ENCODE measurements around the gene TRIM72. TPM values are rescaled to one million over a fixed set of nuclear protein-coding genes. Genes with fewer than 3 reads are reported as not detected.

Gene TRIM72
- total RNA-seq, 4 donors from 2014 or later: 76.7 to 101 (median 97.4) TPM

DNA sequence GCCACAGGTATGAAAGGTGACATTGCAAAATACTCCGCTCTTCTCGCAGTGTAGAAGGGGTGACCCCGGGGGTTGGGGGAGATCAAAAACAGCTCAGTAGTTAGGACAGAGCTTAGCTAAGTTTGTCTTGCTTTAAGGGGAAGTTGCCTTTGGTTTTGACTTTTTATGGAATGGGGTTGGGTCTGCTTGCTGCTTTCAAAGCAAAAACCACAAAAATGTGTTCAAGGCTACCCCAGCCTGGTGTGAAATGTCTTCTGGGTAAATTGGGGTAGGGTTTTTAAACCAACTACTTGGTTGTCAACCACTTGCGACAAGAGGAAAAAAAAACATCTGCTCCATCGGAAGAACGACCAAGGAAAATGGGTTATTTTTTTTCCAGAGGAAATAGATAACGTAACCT lies 27.7 kb upstream of the TRIM72 start:
- no peaks in the 10 kb centered on the region for H3K27me3 ChIP-seq
- no peaks in the 10 kb centered on the region for H3K9me3 ChIP-seq
- ATAC-seq (no peak), DNase-seq (no peak)
- TF ChIP-seq POLR2A (IDR thresholded peaks at IDR 0.05): no peak
- TF ChIP-seq, protein P1, sequence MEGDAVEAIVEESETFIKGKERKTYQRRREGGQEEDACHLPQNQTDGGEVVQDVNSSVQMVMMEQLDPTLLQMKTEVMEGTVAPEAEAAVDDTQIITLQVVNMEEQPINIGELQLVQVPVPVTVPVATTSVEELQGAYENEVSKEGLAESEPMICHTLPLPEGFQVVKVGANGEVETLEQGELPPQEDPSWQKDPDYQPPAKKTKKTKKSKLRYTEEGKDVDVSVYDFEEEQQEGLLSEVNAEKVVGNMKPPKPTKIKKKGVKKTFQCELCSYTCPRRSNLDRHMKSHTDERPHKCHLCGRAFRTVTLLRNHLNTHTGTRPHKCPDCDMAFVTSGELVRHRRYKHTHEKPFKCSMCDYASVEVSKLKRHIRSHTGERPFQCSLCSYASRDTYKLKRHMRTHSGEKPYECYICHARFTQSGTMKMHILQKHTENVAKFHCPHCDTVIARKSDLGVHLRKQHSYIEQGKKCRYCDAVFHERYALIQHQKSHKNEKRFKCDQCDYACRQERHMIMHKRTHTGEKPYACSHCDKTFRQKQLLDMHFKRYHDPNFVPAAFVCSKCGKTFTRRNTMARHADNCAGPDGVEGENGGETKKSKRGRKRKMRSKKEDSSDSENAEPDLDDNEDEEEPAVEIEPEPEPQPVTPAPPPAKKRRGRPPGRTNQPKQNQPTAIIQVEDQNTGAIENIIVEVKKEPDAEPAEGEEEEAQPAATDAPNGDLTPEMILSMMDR (IDR thresholded peaks at IDR 0.05 in 4 of 5, conservative IDR thresholded peaks at IDR 0.05 in 1 of 5): no peak
- intact Hi-C loops (cut with DNase I; ENCODE audit: low total_unique reads) (no loop called here), in situ Hi-C loops (cut with MboI; ENCODE audit: low sequenced_read_pairs in 4 of 4) (loop anchor here in 2 of 4 donors (10.0 to 25.0 kb wide), 2 partner anchors 259 to 676 kb away; partner anchors contain the start of genes ZNF267 (in 2 of the 2) and ZNF843 (in 1 of the 2))
- peaks cover 32 to 43% of the 10 kb centered on the region in 2 donors for H3K4me1 ChIP-seq
- H3K4me3 ChIP-seq: no peak overlapping the region
- no peak overlapping the region for H3K27ac ChIP-seq
- H3K36me3 ChIP-seq: peaks cover 2 to 90% of the 10 kb centered on the region in 2 donors

DNA sequence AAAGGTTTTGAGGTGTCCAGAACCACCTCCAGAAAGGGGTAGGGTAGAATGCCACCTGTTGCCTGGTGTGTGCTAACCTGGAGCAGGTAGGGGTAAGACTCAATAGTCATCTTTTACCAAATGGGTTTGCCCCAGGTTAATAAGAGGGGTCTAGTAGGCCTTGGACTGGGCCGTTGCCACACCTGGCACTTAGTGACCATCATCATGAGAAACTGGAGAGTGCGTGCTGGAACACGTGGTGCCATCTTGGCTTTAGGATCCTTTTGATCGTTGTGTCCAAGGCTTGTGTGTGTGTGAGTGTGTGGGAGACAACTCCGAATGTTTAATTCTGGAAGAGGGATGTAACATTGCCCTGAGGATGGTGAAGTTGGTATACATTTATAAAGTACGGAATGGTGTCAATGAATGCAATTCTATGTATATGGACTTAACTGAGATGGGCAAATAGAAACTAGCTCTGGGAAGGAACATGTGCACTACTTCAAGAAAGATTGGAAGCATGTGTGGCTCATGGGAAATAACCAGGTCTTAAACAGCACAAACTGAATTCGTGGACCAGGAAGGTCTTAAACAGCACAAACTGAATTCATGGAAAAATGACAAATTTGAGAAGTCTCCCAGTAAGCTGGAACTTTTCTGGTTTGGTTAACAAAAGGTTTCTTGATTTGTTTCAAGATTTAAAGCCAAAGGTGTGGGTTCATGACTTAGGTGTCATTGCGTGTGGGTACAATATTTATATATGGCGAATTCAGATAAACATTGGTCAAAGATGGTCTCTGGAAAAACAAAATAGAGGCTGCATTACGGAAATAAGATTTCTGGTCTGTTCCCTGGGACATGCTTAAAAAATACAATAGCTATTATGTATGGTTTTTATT lies 26.8 kb upstream of the TRIM72 start:
- intact Hi-C loops (cut with DNase I; ENCODE audit: low total_unique reads): no loop called here
- Histone ChIP-seq H3K9me3 (no peaks in the 10 kb centered on the region), H3K4me3 (no peak overlapping the region), H3K4me1 (peaks cover 22 to 34% of the 10 kb centered on the region in 2 donors), H3K27me3 (no peaks in the 10 kb centered on the region), H3K27ac (peak overlapping the region in 1 of 4 donors; percentile 38), H3K36me3 (peaks cover 2 to 100% of the 10 kb centered on the region in 2 donors)
- DNase-seq (no peak), ATAC-seq (no peak)
- in situ Hi-C loops (cut with MboI; ENCODE audit: low sequenced_read_pairs in 4 of 4): loop anchor here in 2 of 4 donors (10.0 to 25.0 kb wide), 2 partner anchors 258 to 675 kb away; partner anchors contain the start of genes ZNF267 (in 2 of the 2) and ZNF843 (in 1 of the 2)
- TF ChIP-seq, protein P1 (IDR thresholded peaks at IDR 0.05 in 4 of 5, conservative IDR thresholded peaks at IDR 0.05 in 1 of 5): no peak
- TF ChIP-seq POLR2A (IDR thresholded peaks at IDR 0.05): no peak

DNA sequence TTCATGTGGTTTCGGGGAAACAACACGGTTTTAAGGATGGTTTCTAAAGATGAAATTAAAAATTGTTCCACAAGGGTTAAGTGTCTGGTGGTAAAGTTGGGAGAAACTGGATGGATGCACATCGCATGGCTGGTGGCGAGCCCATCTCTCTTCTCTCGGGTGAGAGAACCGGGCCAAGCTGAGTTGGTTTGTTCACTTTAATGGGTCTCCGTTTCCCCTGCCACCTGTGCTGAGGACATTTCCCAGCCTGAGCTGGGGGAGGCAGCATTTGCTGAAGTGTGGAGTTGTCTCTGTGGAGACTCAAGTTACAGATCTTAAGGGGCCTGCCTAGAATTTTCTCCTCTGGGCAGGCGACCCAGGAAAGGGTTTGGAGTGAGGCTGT lies 26.1 kb upstream of the TRIM72 start:
- no peaks in the 10 kb centered on the region for H3K9me3 ChIP-seq
- intact Hi-C loops (cut with DNase I; ENCODE audit: low total_unique reads): no loop called here
- no peak overlapping the region for H3K4me3 ChIP-seq
- DNase-seq (no peak), ATAC-seq (no peak)
- no peaks in the 10 kb centered on the region for H3K27me3 ChIP-seq
- peaks cover 16 to 27% of the 10 kb centered on the region in 2 donors for H3K4me1 ChIP-seq
- H3K36me3 ChIP-seq: peaks cover 2 to 100% of the 10 kb centered on the region in 2 donors
- in situ Hi-C loops (cut with MboI; ENCODE audit: low sequenced_read_pairs in 4 of 4): loop anchor here in 2 of 4 donors (10.0 to 25.0 kb wide), 2 partner anchors 257 to 675 kb away; partner anchors contain the start of genes ZNF267 (in 2 of the 2) and ZNF843 (in 1 of the 2)
- no peak for TF ChIP-seq POLR2A (IDR thresholded peaks at IDR 0.05)
- TF ChIP-seq, protein P1 (IDR thresholded peaks at IDR 0.05 in 4 of 5, conservative IDR thresholded peaks at IDR 0.05 in 1 of 5): no peak
- peak overlapping the region in 2 of 4 donors; percentile 8 to 17 for H3K27ac ChIP-seq

DNA sequence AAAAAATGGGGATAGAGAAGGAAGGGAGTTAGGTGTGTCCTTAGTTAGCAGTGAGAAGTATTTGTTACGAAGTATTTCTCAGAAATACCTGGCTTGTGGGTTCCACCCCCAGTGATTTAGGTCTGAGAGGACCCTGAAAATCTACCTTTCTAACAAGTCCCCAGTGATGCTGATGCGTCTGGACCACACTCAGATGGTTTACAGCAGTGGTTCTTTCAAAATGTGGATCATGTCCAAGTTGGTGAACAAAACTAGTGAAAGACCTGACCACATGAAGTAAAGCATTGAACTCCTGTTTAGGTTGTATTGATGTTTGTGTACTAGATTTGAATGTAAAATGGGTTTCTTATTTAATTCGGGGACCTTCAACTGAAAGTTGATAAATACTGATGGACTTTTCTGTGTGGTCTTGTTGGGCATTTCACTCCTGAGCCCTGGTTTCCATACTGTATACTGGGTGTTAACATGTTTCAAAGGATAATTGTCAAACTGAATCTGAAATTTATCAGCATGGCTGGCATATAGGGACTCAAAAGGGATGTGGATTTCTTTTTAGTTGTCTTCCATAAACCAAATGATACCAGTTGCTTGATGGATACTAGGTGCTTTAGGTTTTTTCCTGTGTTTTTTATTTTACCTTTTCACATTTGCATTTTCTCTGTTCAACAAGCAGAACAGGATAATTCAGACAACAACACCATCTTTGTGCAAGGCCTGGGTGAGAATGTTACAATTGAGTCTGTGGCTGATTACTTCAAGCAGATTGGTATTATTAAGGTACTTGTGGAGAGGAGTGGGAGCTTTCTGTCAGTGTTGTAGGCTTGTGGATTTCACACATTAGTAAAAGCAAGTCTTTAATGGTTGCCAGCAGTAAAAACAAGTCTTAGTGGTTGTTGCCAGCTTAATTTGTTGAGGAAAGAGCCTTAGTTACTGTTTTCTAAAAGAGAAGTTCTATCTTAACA lies 25.2 kb upstream of the TRIM72 start:
- intact Hi-C loops (cut with DNase I; ENCODE audit: low total_unique reads) (no loop called here), in situ Hi-C loops (cut with MboI; ENCODE audit: low sequenced_read_pairs in 4 of 4) (loop anchor here in 2 of 4 donors (10.0 to 25.0 kb wide), 2 partner anchors 256 to 674 kb away; partner anchors contain the start of genes ZNF267 (in 2 of the 2) and ZNF843 (in 1 of the 2))
- TF ChIP-seq POLR2A (IDR thresholded peaks at IDR 0.05): no peak
- TF ChIP-seq, protein P1 (IDR thresholded peaks at IDR 0.05 in 4 of 5, conservative IDR thresholded peaks at IDR 0.05 in 1 of 5): no peak

More for the DNA sequence above, 25.2 kb upstream of the TRIM72 start:
- DNase-seq (no peak), ATAC-seq (no peak)
- peaks cover 7 to 18% of the 10 kb centered on the region in 2 donors for H3K4me1 ChIP-seq
- peaks cover 7 to 100% of the 10 kb centered on the region in 2 donors for H3K36me3 ChIP-seq
- H3K9me3 ChIP-seq: no peaks in the 10 kb centered on the region
- no peaks in the 10 kb centered on the region for H3K27me3 ChIP-seq
- peak overlapping the region in 2 of 4 donors; percentile 7 to 8 for H3K27ac ChIP-seq
- no peak overlapping the region for H3K4me3 ChIP-seq

Measured in gastrocnemius medialis (tissue), 4 donors.